DMS153 treated with DMSO at 0.1 percent for 48 hours (cell line): Measurements from ENCODE around the gene OR2AG1.

ENCODE experiments used
- DNase-seq: peaks from one replicate; lab custom pipeline; 2025; ENCODE audit not compliant: unreplicated experiment; lab: John Stamatoyannopoulos, UW

OR2AG1 gene, protein sequence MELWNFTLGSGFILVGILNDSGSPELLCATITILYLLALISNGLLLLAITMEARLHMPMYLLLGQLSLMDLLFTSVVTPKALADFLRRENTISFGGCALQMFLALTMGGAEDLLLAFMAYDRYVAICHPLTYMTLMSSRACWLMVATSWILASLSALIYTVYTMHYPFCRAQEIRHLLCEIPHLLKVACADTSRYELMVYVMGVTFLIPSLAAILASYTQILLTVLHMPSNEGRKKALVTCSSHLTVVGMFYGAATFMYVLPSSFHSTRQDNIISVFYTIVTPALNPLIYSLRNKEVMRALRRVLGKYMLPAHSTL

GRCh38 chr11:6782720-6783119, at the start of gene OR2AG1:
TSS of gene OR2AG1 (plus strand) at chr11:6783020. CDS start at chr11:6785038, 2,018 bp downstream.
- no peak for DNase-seq

- no peak for DNase-seq
Measured at GRCh38 chr11:6733326-6734275, 49.2 kb upstream of the OR2AG1 start.

- DNase-seq = no peak
Measured at GRCh38 chr11:6734616-6735015, 48.2 kb upstream of the OR2AG1 start.

GRCh38 chr11:6735306-6735705, 47.5 kb upstream of the OR2AG1 start:
- no peak for DNase-seq

DNA sequence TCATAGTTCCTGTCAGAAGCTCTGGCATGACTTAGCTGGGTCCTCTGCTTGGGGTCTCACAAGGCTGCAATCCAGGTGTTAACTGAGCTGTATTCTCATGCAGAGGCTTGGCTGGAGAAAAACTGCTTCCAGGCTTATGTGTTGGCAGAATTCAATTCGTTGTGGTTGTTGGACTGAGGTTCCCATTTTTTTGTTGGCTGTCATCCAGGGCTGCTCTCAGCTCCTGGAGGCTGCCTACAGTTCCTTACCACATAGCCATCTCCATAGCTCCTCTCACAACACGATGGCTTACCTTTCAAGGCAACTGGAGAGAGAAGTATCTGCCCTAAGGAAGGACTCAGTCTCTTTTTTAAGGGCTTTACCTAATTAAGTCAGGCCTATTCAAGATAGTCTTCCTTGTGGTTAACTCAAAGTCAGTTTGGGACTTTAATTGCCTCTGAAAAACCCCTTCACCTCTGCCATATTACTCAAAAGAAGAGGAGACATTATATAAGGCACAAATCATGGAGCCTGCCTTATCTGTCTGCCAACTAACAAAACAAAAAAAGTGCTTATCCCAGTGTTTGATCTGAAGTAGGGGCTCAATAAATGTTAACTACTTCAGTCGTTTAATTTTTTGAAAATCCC, 46.2 kb upstream of the OR2AG1 start:
- DNase-seq = no peak

DNA sequence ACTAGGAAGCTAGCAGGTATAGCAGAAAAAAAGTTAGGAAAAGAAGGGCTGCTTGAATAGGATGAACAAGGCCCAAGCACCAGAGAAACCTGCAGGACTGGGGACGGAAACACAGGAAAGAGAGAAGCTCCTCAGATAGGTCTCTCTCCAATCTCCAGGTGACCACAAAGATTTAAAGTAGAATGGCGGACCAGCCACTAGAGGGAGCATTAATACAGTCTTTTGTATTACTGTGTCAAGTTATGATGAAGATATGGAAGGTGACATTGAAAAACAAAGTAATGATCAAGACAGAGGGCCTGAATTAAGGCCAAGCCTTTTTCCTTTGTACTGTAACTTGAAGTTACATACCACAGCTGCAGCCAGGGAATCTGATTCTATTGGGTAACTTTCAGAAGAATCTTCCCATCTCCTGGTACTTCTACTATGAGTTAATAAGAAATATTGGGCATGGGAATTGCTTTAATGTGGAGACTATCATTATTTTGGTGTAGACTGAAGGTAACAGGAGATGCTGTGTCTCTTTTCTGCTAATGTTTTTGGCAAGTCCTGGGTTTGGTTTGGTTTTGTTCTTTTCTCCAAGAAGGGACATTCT, 44.9 kb upstream of the OR2AG1 start:
- peak; percentile 4 for DNase-seq

DNA sequence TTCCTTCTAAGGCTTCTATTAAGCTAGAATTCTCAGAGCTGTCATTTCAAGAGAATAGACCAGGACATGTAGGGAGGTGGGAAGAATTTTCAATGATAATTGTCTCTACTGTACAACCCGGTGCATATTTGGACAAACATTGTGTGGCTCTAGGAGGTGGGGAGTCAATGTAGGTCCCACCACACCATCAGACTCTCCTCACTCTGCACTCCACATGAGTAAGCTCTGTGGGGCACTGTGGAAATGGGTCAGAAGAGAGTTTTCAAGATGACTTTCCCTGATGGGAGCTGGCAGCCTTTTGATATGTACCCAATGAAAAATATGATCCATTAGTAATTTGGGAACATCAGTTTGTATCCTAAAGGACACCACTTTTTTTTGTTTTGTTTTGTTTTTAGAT, 44.2 kb upstream of the OR2AG1 start:
- no peak for DNase-seq

GRCh38 chr11:6742260-6742659, 40.6 kb upstream of the OR2AG1 start:
- DNase-seq = no peak

GRCh38 chr11:6745018-6745417, 37.8 kb upstream of the OR2AG1 start:
- DNase-seq = no peak

DNA sequence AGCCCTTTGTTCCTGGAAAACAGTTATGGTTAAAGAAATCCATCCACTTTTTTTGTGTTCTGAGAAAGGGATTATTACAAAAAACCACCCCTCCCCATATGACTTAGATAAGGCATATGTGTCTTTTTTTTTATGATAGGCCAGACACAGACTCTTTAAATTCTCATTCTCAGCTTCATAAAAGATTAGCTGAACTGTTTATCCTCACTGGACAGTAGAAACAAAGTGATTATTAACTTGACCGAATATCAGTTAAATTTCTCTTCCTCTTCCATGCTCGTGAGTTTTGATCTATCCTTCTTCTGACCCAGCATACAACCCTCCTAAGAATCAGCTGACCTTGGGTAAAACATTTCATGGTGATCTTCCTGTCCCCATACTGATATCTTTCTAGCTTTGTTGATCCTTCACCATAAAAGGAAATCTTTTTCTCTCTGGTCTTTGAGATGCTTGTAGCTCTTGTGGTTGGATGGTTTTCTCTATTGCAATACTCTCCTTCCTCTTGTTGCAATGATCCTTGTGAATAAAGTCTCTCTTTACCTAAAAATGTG, 37.3 kb upstream of the OR2AG1 start:
- DNase-seq = no peak

GRCh38 chr11:6746086-6746618, 36.7 kb upstream of the OR2AG1 start:
- no peak for DNase-seq

DNA sequence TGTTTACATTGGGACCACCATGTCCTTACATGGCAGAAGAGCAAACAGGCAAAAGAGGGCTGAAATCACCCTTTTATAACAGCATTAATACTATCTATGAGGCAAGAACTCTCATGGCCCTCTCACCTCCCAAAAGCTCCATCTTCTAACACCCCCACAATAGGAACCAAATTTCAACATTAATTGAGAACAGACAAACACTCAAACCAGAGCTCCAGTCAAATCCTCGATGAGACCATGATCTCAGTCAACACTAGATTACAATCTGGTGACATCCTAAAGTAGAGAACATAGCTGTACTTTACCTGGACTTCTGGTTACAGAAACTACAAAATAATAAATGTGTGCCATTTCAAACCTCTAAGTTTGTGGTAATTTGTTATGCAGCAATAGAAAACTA, 36.2 kb upstream of the OR2AG1 start:
- DNase-seq = no peak

DNA sequence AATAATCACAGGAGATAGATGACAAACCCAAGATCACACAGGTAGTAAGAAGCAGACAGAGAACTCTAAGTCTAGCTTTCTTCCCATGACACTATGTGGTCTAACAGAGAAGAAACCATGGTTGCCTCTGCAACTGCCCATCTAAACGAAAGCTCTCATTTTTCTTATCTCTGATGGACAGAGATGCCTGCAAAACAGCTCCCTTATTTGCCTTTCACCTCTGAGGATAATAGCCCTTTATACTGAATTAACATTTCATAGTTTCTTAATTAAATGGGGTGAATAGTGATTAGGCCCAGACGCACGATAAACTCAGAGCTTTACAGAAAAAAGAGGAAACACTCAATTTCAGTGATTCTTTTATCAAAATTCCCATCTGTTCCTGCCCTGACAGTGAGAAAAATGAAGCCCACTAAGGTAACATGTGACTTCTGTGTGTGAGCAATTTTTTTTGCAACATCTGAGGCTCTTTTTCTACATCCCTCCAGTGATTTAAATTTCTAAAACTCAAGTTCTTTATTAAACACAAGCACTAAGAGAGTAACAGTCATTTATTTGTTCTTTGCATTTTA, 35.6 kb upstream of the OR2AG1 start:
- no peak for DNase-seq

DNA sequence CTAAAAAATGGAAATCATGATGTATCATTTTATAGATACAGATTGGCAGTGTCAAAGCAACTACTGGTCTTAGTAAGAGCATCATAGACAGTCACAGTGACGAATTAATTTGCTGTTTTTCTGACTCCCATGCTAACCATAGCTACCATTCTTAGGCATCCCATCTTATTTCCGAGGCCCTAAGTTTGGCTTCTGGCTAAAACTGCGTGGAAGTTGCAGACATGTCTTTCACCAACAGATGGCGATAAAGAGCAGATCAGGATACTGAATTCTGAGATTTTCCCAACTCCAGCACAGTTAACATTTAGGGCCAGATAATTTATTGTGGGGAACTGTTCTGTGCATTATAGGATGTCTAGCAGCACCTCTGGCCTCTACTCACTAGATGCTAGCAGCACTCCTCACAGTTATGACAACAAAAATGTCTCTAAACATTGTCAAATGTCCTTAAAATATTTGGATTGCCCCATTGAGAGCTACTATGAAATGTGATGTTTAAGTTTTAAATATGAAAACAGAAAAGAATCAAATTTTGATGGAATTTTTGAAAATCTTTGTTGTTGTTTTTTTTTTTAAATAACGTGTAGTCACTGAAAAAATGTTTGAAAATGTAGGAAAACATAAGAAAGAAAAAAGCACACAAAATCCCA, 27.4 kb upstream of the OR2AG1 start:
- DNase-seq = peak; percentile 9

DNA sequence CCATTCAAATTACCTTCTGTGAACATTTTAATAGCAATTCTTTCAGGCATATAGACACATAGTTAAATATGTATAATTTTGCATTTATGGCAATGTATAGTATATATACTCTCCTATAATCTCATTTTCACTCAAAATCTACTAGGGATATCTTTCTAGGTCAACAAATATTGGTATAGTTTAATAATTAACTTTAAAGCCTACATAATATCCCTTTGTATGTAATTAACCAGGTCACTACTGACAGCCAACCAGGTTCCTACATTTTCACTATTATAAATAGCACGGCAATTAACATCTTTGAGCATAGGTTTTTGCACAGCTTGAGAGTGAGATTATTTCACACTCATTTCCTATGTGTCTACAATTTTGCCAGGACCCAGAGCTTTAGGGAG, 26.9 kb upstream of the OR2AG1 start:
- no peak for DNase-seq

DNA sequence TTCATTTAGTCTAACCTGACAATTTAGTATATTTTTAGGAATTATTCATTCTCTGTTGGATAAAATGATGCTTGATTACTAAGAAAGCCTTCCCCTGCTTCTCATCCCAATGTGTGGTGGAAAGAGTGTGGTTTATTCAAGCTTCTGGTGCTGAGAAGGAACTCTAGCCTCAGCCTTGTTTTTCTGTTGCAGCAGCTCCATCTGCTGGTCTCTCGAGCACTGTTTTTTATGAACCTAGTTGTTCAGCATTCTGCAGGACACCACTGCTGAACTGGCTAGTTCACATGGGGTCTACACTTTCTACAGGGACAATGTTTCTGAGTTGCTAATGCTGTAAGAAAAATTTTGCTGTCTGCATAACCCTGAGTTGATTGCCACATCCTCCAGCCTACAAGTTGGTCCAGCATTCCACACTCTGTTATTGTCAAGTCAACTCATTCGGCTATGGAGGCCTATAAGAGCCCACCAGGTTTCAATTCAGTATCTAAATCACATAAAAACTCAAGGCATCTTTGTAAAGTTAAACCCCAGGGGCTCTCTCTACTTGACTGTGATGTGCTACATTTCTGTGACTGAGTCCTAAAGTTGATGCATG, 25.4 kb upstream of the OR2AG1 start:
- DNase-seq = peak; percentile 11

- DNase-seq = no peak
Measured at GRCh38 chr11:6771926-6772893, 10.6 kb upstream of the OR2AG1 start, which contains the start of gene OR2AG2. TSS of gene OR2AG2 (minus strand) at chr11:6771976. CDS start at chr11:6768957, 3,019 bp downstream.

DNA sequence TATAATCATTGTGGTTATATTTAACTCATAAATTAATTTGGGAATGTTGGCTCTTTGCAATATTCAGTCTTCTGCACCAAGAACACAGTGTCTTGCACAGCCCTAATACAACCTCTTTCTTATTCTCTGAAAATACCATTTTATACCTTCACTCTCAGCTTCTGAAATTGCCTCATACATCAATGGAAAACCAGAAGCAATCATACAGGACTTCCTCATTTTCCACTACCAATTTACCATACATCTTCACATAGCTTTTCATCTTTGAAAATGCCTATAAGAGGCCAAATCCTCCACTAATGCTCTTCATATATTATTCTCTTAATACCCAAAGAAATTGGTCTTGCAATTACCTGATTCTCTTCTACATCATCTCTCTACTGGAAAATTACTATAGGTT, 4.3 kb upstream of the OR2AG1 start:
- no peak for DNase-seq
